ENCODE data around the gene SCFD2. TPM values are rescaled to one million over a fixed set of nuclear protein-coding genes. Genes with fewer than 3 reads are reported as not detected.

The SCFD2 gene
- total and polyA plus RNA-seq, 10 of the 15 experiments (the other 5 are each of a cell fraction or from before 2014, with no cell fraction given), result 4.8 to 37.6 (median 24.9) TPM

DNA sequence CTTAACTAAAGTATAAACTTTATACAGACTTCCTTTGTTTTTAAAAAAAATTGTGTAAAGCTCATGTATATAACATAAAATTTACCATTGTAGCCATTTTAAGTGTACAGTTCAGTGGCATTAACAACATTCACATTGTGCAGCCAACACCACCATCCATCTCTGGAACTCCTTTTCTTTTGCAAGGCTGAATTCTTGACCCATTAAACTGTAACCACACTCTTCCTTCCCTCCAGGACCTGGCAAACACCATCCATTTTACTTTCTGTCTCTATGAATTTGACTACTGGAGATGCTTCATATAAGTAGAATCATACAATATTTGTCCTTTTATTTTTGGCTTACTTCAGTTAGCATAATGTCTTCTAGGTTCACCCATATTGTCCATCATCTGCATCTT, 399.1 kb downstream of the SCFD2 start (continued):
- no peak for TF ChIP-seq SMC3 (IDR thresholded peaks at IDR 0.05; ENCODE audit: borderline replicate concordance, low read length)
- no peak for TF ChIP-seq POLR2A (IDR thresholded peaks at IDR 0.05; ENCODE audit: low read depth, low read length)
- TF ChIP-seq SREBF2 (IDR thresholded peaks at IDR 0.05; ENCODE audit: low read length), result no peak
- TF ChIP-seq ZNF592 (IDR thresholded peaks at IDR 0.05), result no peak
- no peak for TF ChIP-seq RCOR1 (conservative IDR thresholded peaks at IDR 0.05; ENCODE audit: low read depth, low read length)
- no peak for TF ChIP-seq EED (IDR thresholded peaks at IDR 0.05; ENCODE audit: low read depth)

- BruUV-seq (replicated peaks), result no TSS peak
- no peak overlapping the region for H3K27ac ChIP-seq (ENCODE audit: control insufficient read depth, insufficient read depth)
- DNase-seq (ENCODE audit: low read depth, low spot score), result no peak
- H3K36me3 ChIP-seq (ENCODE audit: control insufficient read depth in 2 of 2, insufficient read depth in 2 of 2, low read length in 1 of 2), result no peaks in the 10 kb centered on the region
- no peaks in the 10 kb centered on the region for H3K9me3 ChIP-seq (replicated peaks; ENCODE audit: control insufficient read depth, insufficient read depth, low read length)
- no peaks in the 10 kb centered on the region for H3K27me3 ChIP-seq (replicated peaks in 1 of 2; ENCODE audit: control insufficient read depth in 2 of 2, insufficient read depth in 2 of 2, low read length in 1 of 2)
- no peak overlapping the region for H2AFZ ChIP-seq (ENCODE audit: control insufficient read depth, low read depth, low read length)
- no peak overlapping the region for H3K4me3 ChIP-seq
- ChIA-PET SMC1A (ENCODE audit: uncharacterized antibody, unreplicated experiment) (no interaction called here), POLR2A (no interaction called here), RAD21 (ENCODE audit: unreplicated experiment) (no interaction called here), CTCF (no interaction called here)
- H4K20me1 ChIP-seq (ENCODE audit: control insufficient read depth, insufficient read depth), result no peaks in the 10 kb centered on the region
- no peaks in the 10 kb centered on the region for H3K79me2 ChIP-seq (ENCODE audit: control insufficient read depth, insufficient read depth, low read length)
- FAIRE-seq, result no peak
- no peak for ATAC-seq
- no peak overlapping the region for H3K9ac ChIP-seq (ENCODE audit: control insufficient read depth, insufficient read depth, low read length)
- no peaks in the 10 kb centered on the region for H3K4me1 ChIP-seq (ENCODE audit: control insufficient read depth, insufficient read depth, low read length)
- WGBS (ENCODE audit: insufficient coverage, insufficient replicate concordance, low lambda C conversion rate, missing lambda C conversion rate), result 85% methylated on average over 4 of the region's 5 CpGs
- H3K4me2 ChIP-seq (ENCODE audit: control insufficient read depth, insufficient read depth), result no peak overlapping the region
- in situ Hi-C loops (cut with MboI) (no loop called here), intact Hi-C loops (cut with micrococcal nuclease; ENCODE audit: unreplicated experiment) (no loop called here)
- no peak for TF ChIP-seq CREB1 (IDR thresholded peaks at IDR 0.05; ENCODE audit: low read depth)
- TF ChIP-seq SIN3A (IDR thresholded peaks at IDR 0.05; ENCODE audit: low read depth, low read length), result no peak
- no peak for TF ChIP-seq FOS (IDR thresholded peaks at IDR 0.05; ENCODE audit: borderline replicate concordance, extremely low read depth, insufficient read length)
- TF ChIP-seq, protein P1, sequence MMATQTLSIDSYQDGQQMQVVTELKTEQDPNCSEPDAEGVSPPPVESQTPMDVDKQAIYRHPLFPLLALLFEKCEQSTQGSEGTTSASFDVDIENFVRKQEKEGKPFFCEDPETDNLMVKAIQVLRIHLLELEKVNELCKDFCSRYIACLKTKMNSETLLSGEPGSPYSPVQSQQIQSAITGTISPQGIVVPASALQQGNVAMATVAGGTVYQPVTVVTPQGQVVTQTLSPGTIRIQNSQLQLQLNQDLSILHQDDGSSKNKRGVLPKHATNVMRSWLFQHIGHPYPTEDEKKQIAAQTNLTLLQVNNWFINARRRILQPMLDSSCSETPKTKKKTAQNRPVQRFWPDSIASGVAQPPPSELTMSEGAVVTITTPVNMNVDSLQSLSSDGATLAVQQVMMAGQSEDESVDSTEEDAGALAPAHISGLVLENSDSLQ (IDR thresholded peaks at IDR 0.05), result no peak
- TF ChIP-seq, protein P2, sequence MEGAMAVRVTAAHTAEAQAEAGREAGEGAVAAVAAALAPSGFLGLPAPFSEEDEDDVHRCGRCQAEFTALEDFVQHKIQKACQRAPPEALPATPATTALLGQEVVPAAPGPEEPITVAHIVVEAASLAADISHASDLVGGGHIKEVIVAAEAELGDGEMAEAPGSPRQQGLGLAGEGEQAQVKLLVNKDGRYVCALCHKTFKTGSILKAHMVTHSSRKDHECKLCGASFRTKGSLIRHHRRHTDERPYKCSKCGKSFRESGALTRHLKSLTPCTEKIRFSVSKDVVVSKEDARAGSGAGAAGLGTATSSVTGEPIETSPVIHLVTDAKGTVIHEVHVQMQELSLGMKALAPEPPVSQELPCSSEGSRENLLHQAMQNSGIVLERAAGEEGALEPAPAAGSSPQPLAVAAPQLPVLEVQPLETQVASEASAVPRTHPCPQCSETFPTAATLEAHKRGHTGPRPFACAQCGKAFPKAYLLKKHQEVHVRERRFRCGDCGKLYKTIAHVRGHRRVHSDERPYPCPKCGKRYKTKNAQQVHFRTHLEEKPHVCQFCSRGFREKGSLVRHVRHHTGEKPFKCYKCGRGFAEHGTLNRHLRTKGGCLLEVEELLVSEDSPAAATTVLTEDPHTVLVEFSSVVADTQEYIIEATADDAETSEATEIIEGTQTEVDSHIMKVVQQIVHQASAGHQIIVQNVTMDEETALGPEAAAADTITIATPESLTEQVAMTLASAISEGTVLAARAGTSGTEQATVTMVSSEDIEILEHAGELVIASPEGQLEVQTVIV (IDR thresholded peaks at IDR 0.05; ENCODE audit: borderline replicate concordance, partially characterized antibody), result no peak
- TF ChIP-seq YY1 (IDR thresholded peaks at IDR 0.05; ENCODE audit: low read depth, low read length), result no peak
- no peak for TF ChIP-seq EZH2 (IDR thresholded peaks at IDR 0.05; ENCODE audit: borderline replicate concordance, control insufficient read depth, low read depth, low read length)
- no peak for TF ChIP-seq NRF1 (conservative IDR thresholded peaks at IDR 0.05; ENCODE audit: low read depth, low read length)
- TF ChIP-seq TAF1 (IDR thresholded peaks at IDR 0.05; ENCODE audit: borderline replicate concordance, low read depth, low read length), result no peak
- no peak for TF ChIP-seq EP300 (IDR thresholded peaks at IDR 0.05; ENCODE audit: borderline replicate concordance in 1 of 2, control insufficient read depth in 1 of 2, low read depth in 2 of 2, low read length in 2 of 2)
- no peak for TF ChIP-seq POLR2AphosphoS2 (IDR thresholded peaks at IDR 0.05; ENCODE audit: low read depth, low read length)
- no peak for TF ChIP-seq JUND (IDR thresholded peaks at IDR 0.05; ENCODE audit: low read depth, low read length)
Observed at GRCh38 chr4:52966172-52966571, 399.7 kb downstream of the SCFD2 start.
